HepG2 (cell line): ENCODE measurements around the gene TOP1. TPM values are rescaled to one million over a fixed set of nuclear protein-coding genes. Genes with fewer than 3 reads are reported as not detected.
A peak's percentile ranks its signal among the peaks of the same experiment; 100 is the strongest.

Source experiments
- EED ChIP-seq: sonication (generic); formaldehyde crosslinking; IDR thresholded peaks from 2 replicates; pipeline ENCODE4 v1.5.0; 2020; ENCODE audit warnings: mild to moderate bottlenecking, missing genetic modification reagents
- JARID2 ChIP-seq: sonication (generic); formaldehyde crosslinking; IDR thresholded peaks from 2 replicates; pipeline ENCODE4 v1.8.1; 2023; ENCODE audit warnings: missing genetic modification reagents, inconsistent platforms; ENCODE audit not compliant: insufficient replicate concordance
- NR2C2 ChIP-seq: sonication (generic); formaldehyde crosslinking; IDR thresholded peaks from 2 replicates; pipeline ENCODE4 v1.4.0; 2020; ENCODE audit warnings: missing genetic modification reagents, mild to moderate bottlenecking, moderate library complexity, borderline replicate concordance
- REPIN1 ChIP-seq: sonication (generic); formaldehyde crosslinking; IDR thresholded peaks from 2 replicates; pipeline ENCODE4 v1.8.0; 2022; ENCODE audit warnings: missing genetic modification reagents, low read depth, mild to moderate bottlenecking, borderline replicate concordance
- TBX2 ChIP-seq: sonication (generic); formaldehyde crosslinking; IDR thresholded peaks from 2 replicates; pipeline ENCODE4 v1.5.0; 2020; ENCODE audit warnings: missing genetic modification reagents, mild to moderate bottlenecking, borderline replicate concordance
- XBP1 ChIP-seq: sonication (generic); formaldehyde crosslinking; IDR thresholded peaks from 2 replicates; pipeline ENCODE4 v1.5.0; 2020; ENCODE audit warnings: missing genetic modification reagents
- ZBTB7A ChIP-seq: sonication (generic); formaldehyde crosslinking; IDR thresholded peaks from 2 replicates; pipeline ENCODE4 v1.8.0; 2022; ENCODE audit warnings: mild to moderate bottlenecking, missing genetic modification reagents
- ZNF383 ChIP-seq: sonication (generic); formaldehyde crosslinking; IDR thresholded peaks from 2 replicates; pipeline ENCODE4 v1.4.0; 2020; ENCODE audit warnings: missing genetic modification reagents, mild to moderate bottlenecking, borderline replicate concordance
- ZNF616 ChIP-seq: sonication (generic); formaldehyde crosslinking; IDR thresholded peaks from 2 replicates; pipeline ENCODE4 v1.5.0; 2020; ENCODE audit warnings: low read depth, mild to moderate bottlenecking, missing genetic modification reagents
- ZNF883 ChIP-seq: sonication (generic); formaldehyde crosslinking; IDR thresholded peaks from 2 replicates; pipeline ENCODE4 v1.5.1; 2020; ENCODE audit warnings: mild to moderate bottlenecking, missing genetic modification reagents; ENCODE audit errors: not compliant biosample characterization
- ZSCAN20 ChIP-seq: sonication (generic); formaldehyde crosslinking; IDR thresholded peaks from 2 replicates; pipeline ENCODE4 v1.4.0; 2020; ENCODE audit warnings: missing genetic modification reagents, mild to moderate bottlenecking, borderline replicate concordance
- polyA plus RNA-seq, 8 experiments: library from polyadenylated mRNA; depleted of rRNA in 3 of 8; stranded (reverse) in 7 of 8; unstranded in 1 of 8; fragments of >200 nt; fragmentation: Illumina TruSeq in 4 of 8; extraction: Trizol in 4 of 8; gene quantifications; 2 replicates each; pipeline versions ENCODE4 v1.2.1 to v1.2.3, GENCODE V29; 2011 to 2016; ENCODE audit warnings: low read depth in 4 of 8, missing spikeins in 1 of 8, mixed read lengths in 1 of 8; ENCODE audit not compliant: insufficient read depth in 1 of 8
- total RNA-seq, 5 experiments: library from RNA; depleted of rRNA; stranded (reverse); fragments of >200 nt; fragmentation: Illumina TruSeq; extraction: Trizol; gene quantifications; 2 replicates each; pipeline ENCODE4 v1.2.3, GENCODE V29; 2016; ENCODE audit warnings: low read depth in 1 of 5
- TF ChIP-seq, protein P1 (sequence below): sonication (generic); formaldehyde crosslinking; IDR thresholded peaks from 2 replicates; pipeline ENCODE4 v1.5.0; 2020; ENCODE audit warnings: missing genetic modification reagents, mild to moderate bottlenecking, borderline replicate concordance
- TF ChIP-seq, protein P2 (sequence below): sonication (generic); formaldehyde crosslinking; IDR thresholded peaks from 2 replicates; pipeline ENCODE4 v1.8.0; 2022; ENCODE audit warnings: mild to moderate bottlenecking, missing genetic modification reagents, moderate library complexity
- TF ChIP-seq, protein P3 (sequence below): sonication (generic); formaldehyde crosslinking; IDR thresholded peaks from 2 replicates; pipeline ENCODE4 v1.4.0; 2020; ENCODE audit warnings: missing genetic modification reagents, borderline replicate concordance
- TF ChIP-seq, protein P4 (sequence below): sonication (generic); formaldehyde crosslinking; IDR thresholded peaks from 2 replicates; pipeline ENCODE4 v1.8.1; 2023; ENCODE audit warnings: mild to moderate bottlenecking, moderate library complexity, missing genetic modification reagents
- TF ChIP-seq, protein P5 (sequence below), 2 experiments: fragments of 450-650 bp in 1 of 2; sonication (generic) in 1 of 2; formaldehyde crosslinking; IDR thresholded peaks; 2 replicates each; pipeline versions ENCODE4 v1.5.0 to v1.8.0; 2020 to 2022; ENCODE audit warnings: mild to moderate bottlenecking in 1 of 2, missing genetic modification reagents in 1 of 2
- TF ChIP-seq, protein P6 (sequence below): sonication (generic); formaldehyde crosslinking; conservative IDR thresholded peaks from 2 replicates; pipeline ENCODE4 v1.8.1; 2023; ENCODE audit warnings: missing genetic modification reagents

Gene TOP1
- total and polyA plus RNA-seq, 2 of the 13 experiments (the other 11 are each of a cell fraction or from before 2014, with no cell fraction given): 10.2 to 19.4 TPM

DNA sequence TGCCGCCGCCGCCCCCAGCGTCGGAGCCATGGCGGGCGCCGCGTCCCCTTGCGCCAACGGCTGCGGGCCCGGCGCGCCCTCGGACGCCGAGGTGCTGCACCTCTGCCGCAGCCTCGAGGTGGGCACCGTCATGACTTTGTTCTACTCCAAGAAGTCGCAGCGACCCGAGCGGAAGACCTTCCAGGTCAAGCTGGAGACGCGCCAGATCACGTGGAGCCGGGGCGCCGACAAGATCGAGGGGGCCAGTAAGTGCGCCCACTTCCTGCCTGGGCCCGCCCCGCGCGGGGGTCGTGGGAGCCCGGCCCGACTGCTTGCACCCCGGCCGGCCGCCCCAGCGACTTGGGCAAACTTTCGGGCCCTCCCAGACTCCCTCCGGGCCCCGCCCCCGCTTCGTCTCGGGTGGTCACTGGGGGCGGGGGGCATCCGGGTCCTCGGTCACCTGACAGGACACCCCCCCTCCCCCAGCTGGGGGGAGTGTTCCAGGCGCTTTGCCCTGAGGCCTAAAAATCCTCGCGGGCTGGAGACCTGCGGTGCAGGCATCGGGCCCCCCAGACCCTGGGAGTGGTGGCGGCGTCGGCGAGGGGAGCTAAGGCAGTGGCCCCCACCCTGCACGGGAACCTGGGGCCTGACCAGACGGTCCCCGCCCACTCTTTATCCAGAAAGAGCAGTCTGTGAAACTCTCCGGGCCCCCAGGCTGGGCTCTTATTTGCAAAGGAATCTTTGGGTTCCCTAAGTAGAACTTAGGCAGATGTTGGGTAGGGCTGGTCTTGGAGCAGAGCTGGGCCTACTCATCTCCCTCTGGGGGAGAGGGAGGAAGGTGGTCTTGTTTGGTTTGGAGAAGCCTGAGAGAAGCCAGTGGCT lies 109.2 kb downstream of the TOP1 start (continued):
- TF ChIP-seq REPIN1 (CRISPR knock-in tag): no peak
- no peak for TF ChIP-seq ZNF383 (CRISPR knock-in tag)
- TF ChIP-seq ZNF883 (CRISPR knock-in tag): peak; percentile 33
- TF ChIP-seq EED (CRISPR knock-in tag): peak; percentile 39; the same call in 1 of the 2 replicates
- peak; percentile 83; the same call in 1 of the 2 replicates for TF ChIP-seq ZBTB7A (CRISPR knock-in tag)
- TF ChIP-seq, protein P1, sequence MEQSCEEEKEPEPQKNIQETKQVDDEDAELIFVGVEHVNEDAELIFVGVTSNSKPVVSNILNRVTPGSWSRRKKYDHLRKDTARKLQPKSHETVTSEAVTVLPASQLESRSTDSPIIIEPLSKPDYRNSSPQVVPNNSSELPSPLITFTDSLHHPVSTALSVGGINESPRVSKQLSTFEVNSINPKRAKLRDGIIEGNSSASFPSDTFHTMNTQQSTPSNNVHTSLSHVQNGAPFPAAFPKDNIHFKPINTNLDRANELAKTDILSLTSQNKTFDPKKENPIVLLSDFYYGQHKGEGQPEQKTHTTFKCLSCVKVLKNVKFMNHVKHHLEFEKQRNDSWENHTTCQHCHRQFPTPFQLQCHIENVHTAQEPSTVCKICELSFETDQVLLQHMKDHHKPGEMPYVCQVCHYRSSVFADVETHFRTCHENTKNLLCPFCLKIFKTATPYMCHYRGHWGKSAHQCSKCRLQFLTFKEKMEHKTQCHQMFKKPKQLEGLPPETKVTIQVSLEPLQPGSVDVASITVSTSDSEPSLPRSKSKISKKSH (CRISPR knock-in tag): peak; percentile 64; the same call in 1 of the 2 replicates
- TF ChIP-seq JARID2 (CRISPR knock-in tag): no peak
- TF ChIP-seq, protein P2, sequence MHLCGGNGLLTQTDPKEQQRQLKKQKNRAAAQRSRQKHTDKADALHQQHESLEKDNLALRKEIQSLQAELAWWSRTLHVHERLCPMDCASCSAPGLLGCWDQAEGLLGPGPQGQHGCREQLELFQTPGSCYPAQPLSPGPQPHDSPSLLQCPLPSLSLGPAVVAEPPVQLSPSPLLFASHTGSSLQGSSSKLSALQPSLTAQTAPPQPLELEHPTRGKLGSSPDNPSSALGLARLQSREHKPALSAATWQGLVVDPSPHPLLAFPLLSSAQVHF (CRISPR knock-in tag): no peak; the same call in 1 of the 2 replicates
- TF ChIP-seq ZSCAN20: peak; percentile 44; the same call in 1 of the 2 replicates
- TF ChIP-seq, protein P3, sequence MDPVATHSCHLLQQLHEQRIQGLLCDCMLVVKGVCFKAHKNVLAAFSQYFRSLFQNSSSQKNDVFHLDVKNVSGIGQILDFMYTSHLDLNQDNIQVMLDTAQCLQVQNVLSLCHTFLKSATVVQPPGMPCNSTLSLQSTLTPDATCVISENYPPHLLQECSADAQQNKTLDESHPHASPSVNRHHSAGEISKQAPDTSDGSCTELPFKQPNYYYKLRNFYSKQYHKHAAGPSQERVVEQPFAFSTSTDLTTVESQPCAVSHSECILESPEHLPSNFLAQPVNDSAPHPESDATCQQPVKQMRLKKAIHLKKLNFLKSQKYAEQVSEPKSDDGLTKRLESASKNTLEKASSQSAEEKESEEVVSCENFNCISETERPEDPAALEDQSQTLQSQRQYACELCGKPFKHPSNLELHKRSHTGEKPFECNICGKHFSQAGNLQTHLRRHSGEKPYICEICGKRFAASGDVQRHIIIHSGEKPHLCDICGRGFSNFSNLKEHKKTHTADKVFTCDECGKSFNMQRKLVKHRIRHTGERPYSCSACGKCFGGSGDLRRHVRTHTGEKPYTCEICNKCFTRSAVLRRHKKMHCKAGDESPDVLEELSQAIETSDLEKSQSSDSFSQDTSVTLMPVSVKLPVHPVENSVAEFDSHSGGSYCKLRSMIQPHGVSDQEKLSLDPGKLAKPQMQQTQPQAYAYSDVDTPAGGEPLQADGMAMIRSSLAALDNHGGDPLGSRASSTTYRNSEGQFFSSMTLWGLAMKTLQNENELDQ (CRISPR knock-in tag): no peak
- TF ChIP-seq, protein P4, sequence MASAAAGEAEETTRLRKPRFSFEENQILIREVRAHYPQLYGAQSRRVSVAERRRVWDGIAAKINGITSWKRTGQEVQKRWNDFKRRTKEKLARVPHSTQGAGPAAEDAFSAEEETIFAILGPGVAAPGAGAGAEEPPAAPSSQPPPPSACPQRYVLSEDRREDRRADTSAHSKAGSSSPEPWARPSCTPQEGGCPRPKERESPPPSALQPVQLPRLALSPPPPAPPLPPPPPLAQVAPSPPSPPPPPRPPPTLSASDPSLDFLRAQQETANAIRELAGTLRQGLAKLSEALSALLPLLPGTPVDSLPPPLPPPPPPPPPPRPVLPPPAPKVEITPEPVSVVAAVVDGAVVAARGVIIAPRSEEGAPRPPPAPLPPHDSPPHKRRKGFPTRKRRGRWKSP (CRISPR knock-in tag): peak; percentile 69; the same call in 1 of the 2 replicates
- TF ChIP-seq, protein P5, sequence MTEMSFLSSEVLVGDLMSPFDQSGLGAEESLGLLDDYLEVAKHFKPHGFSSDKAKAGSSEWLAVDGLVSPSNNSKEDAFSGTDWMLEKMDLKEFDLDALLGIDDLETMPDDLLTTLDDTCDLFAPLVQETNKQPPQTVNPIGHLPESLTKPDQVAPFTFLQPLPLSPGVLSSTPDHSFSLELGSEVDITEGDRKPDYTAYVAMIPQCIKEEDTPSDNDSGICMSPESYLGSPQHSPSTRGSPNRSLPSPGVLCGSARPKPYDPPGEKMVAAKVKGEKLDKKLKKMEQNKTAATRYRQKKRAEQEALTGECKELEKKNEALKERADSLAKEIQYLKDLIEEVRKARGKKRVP (CRISPR knock-in tag; IDR thresholded peaks at IDR 0.05): no peak
- peak; percentile 94 for TF ChIP-seq NR2C2 (CRISPR knock-in tag)
- TF ChIP-seq ZNF616 (CRISPR knock-in tag): no peak; the same call in 1 of the 2 replicates
- TF ChIP-seq, protein P6, sequence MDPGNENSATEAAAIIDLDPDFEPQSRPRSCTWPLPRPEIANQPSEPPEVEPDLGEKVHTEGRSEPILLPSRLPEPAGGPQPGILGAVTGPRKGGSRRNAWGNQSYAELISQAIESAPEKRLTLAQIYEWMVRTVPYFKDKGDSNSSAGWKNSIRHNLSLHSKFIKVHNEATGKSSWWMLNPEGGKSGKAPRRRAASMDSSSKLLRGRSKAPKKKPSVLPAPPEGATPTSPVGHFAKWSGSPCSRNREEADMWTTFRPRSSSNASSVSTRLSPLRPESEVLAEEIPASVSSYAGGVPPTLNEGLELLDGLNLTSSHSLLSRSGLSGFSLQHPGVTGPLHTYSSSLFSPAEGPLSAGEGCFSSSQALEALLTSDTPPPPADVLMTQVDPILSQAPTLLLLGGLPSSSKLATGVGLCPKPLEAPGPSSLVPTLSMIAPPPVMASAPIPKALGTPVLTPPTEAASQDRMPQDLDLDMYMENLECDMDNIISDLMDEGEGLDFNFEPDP (CRISPR knock-in tag): no peak
- peak; percentile 30; the same call in 1 of the 2 replicates for TF ChIP-seq XBP1
- peak; percentile 81 for TF ChIP-seq TBX2
